RCC 7860 (cell line): ENCODE results near the gene OTUB2.

ENCODE experiments used
- DNase-seq: peaks from one replicate; pipeline ENCODE4 v3.0.0-alpha.2; 2015; ENCODE audit warnings: low spot score
- FAIRE-seq: peaks from 2 replicates; lab custom pipeline; 2012; peaks lifted over from hg19 to GRCh38; lab: Jason Lieb, UNC

Gene OTUB2

DNA sequence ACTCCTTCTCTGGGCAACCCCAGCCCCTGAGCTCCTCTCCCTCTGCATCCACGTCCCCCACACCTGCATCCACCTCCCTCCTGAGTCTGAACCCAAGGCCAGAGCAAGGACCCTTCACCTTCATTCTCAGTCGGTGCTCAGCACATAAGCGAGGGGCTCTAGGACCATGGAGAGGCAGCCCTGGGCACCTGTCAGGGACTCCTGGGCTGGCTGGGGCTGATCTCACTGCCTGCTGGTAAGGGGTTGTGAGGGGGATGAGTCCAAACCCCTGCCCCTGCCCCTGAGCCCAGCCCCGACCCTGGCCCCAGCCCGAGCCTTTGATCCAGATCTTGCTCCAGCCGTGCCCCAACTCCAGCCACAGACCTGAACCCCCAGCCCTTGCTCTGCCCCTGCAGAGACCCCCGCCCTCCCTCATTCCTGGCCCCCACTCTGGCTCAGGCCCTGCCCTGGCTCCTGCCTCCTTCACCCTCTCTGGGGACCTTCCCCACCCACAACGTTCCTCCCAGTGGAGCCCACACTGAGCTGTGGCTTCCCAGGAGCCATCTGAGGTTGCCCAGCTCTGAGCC lies 29.9 kb upstream of the OTUB2 start:
- DNase-seq (no peak), FAIRE-seq (no peak)

DNA sequence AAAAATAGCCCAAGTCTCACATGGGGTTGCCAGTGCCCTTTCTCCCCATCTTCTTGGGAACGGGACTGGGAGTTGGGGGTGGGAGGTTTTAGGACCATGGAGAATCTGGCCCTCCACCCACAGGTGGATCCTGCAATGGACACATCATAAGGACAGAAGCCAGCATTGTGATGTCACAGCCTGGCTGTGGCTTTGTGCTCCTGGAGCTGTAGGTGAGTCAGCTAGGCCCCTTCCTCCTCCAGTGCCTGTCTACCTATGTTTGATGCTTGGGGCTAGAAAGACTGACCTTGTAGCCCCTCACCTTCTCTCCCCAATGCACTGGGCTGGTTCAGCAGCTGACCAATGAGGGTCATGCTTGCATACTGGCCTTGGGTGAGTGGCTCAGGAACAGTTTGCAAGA lies 29.1 kb upstream of the OTUB2 start, which contains the start of gene CCDC197:
CCDC197 (plus strand) TSS at position 220 of the 400 bp plus-strand sequence. CDS start 831 bp downstream, outside the sequence.
- no peak for FAIRE-seq

DNA sequence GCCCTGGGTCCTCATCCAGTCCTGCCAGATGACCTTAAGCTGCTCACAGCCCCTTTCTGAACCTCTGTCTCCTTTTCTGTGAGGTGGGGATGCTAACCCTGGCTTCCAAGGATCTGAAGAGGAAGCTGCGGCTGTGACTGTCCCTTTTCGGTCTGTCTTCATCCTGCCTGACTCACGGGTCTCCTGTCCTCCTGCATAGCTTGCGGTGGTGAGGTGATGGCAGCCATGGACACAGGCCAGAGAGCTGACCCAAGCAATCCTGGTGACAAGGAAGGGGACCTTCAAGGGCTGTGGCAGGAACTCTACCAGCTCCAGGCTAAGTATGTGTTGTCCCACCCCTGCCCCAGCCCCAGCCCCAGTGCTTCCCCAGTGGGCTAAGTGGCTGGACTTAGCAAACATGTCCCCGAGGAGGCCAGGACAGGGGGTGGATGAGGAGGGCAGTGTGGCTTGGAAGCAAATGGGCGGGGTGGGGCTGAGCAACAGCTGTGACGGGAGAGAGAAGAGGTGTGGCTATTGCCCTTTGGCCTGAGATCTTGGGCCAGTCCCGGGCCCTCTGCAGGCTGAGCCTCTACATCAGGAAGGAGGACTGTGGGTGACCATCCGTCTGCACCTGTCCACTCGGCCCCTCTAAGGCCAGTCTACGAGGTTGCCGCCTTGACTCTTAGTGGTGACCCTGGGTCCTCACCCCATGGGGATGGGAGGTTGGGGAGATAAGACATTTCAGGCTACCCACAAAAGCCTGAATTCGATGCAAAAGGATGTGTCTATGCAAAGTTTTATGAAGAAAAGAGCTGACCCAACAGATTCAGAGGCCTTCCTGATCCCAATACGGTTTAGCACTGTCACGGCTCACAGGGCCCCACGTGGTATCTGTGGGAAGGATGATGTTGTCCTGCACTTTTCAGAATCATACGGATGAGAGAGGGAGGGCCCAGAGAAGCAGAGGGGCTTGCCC lies 27.9 kb upstream of the OTUB2 start:
- no peak for FAIRE-seq
- DNase-seq, result peak; percentile 6

More for the DNA sequence above, 29.1 kb upstream of the OTUB2 start, which contains the start of gene CCDC197:
- peak; percentile 8 for DNase-seq

DNA sequence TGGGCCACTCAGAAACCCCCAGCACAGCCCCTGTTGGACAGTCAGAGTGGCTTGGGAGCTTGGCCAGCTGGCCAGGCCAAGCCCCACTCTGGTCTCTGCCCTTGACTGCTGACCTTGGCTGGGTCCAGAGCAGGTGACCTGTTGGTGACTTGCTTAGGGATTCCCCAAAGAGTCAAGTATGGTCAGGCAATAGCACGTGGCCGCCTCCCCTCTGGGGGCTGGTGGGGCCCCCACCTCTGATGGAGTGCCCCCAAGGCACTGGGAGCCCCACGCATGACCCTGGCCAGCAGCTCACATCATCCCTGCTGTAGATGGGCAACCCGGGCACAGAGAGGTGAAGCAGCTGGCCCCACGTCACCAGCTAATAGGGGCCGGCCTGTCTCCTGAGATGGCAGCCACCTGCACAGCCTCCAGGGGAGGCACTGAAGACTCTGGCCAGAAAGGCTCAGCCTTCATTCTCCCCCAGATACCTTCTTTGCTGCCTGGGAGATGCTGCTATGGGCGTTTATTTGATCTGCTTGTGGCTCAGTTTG lies 27.2 kb upstream of the OTUB2 start:
- no peak for DNase-seq
- no peak for FAIRE-seq

DNA sequence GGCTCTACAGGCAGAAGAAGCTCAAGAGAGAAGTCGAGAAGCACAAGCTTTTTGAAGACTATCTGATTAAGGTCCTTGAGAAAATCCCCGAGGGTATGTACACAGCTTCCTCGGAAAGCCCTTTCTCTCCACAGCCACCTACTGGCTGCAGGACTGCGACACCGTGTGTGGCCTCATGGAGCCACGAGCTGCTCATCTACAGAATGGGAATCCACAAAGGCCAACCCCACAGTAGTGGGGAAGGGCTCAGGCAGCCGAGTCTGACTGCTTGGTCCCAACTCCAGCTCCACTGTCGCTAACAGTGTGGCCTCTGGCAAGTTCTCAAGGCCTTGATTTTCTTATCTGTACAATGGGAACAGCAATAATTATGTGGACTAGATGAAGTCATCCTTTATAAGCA lies 26.6 kb upstream of the OTUB2 start:
- FAIRE-seq (no peak), DNase-seq (no peak)

DNA sequence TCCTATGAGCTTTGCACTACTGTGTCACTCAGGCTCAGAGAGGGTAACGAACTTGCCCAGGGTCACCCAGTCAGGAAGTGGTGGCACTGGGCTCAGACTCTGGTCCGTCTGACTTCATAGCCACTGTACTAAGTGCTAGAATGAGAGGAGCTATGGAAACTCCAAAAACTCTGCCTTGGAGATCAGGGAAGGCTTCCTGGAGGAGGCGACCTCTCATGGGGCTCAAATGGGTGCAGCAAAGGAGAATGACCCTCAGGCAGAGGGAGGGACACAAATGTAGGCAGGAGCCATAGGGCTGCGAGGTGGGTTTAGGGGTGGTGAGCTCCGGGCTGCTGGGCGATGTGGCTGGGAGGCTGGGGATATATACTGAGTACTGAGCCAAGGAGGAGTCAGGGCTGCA lies 25.9 kb upstream of the OTUB2 start:
- DNase-seq (no peak), FAIRE-seq (no peak)

DNA sequence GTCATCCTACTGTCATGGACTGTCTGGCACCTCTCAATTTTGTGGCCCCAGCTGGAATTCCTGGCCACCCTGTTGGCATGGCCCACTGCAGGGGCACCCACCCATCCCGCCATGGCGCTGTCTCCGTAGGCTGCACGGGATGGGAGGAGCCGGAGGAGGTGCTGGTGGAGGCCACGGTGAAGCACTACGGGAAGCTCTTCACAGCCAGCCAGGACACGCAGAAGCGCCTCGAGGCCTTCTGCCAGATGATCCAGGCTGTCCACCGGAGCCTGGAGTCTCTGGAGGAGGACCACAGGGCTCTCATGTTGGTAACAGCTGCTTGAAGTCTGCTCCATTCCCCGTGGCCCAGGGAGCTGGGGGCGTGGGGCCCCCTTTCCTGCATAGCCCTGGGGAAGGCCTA lies 25.1 kb upstream of the OTUB2 start:
- DNase-seq, result no peak
- no peak for FAIRE-seq

DNA sequence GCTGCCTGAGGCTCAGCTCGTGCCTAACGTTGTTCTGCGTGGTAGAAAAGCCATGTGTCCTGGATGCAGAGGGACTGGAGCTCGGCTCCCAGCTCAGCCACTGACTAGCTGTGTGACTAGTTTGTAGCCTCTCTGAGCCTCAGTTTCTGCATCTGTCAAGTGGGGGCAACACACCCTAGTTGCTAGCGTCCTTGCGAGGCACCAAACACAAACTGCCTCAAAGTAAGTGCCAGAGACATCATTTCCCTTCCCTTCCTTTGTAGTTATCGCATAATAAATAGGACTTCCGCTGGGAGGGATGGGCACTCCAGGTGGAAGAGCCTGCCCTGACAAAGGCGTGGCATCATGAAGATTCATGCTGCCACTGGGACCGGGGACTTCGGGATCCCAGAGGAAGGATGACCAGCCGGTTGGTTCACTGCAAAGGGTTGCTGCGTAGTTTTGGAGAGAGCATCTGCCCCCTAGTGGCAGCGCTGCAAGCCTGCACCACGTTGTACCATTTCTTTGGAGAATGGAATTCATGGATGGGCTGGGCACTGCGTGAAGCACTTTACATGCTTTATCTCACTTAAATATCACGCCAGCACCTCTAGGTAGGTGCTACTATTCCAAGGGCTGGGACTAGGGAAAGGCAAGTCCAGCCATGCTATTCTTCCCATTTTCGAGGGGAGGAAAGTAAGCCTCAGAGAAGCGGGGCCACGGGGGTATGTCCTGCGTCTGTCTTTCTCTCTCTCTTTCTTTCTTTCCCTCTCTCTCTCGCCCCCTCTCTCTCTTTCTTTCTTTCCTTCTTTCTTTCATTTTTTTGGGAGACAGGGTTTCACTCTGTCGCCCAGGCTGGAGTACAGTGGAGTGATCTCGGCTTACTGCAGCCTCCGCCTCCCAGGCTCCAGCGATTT lies 24.4 kb upstream of the OTUB2 start:
- FAIRE-seq, result no peak
- DNase-seq, result peak; percentile 50

DNA sequence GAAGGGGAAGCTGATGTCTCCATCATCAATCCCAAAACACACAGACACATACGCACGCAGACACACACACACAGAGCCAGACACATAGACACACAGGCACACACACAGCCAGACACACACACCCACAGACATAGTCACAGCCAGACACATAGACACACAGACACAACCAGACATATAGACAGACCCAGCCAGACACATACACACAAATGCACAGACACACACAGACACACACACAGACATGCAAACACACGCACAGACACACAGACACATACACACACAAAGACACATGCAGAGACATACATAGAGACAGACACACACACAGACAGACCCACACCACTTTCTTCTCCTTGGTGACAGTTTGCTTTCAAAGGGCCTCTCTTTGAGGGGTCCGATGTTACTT lies 22.7 kb upstream of the OTUB2 start:
- FAIRE-seq, result no peak
- DNase-seq, result no peak

DNA sequence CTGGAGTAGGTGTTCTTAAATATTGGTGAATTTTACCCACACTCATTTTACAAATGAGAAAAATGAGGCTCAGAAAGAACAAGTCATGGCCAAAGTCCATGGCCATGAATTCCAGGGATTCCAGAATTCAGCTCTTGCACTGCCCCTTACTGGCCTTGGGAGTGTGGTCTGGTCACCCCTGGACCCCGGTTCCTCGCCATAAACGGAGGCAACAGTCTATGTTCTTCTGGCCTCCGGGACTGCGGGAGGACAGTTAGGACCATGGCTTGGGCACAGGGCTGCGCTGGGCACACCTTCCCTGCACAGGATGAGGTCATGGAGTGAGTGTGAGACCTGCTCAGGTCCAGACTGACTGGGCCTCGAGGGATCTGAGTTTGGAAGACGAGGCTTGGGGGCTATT lies 22.1 kb upstream of the OTUB2 start:
- FAIRE-seq, result no peak
- DNase-seq, result no peak

DNA sequence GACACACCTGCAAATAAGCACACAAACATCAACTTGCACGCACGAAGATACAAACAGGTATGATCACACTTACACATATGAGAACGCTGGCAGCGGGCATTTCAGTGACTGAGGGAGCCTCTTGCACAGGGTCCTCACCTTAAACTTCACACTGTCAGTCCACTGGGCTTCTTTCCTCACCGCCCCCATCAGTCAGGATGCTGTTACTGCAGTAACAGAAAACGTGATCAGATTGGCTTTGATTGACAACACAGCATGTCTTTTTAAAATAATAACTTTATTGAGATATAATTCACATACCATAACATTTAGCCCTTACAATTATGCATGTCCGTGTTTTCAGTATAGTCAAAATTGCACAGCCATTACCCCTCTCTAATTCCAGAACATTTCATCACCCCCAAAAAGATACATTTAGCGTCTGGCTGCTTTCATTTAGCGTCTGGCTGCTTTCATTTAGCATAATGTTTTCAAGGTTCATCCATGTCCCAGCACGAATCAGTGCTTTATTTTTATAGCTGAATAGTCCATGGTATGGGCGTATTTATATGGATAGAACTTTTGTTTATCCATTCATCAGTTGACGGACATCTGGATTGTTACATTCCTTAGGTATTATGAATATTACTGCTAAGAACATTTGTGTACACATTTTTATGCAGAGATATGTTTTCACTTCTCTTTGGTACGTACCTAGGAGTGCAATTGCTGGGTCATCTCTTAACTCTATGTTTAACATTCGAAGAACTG lies 20.6 kb upstream of the OTUB2 start:
- FAIRE-seq (no peak), DNase-seq (no peak)

DNA sequence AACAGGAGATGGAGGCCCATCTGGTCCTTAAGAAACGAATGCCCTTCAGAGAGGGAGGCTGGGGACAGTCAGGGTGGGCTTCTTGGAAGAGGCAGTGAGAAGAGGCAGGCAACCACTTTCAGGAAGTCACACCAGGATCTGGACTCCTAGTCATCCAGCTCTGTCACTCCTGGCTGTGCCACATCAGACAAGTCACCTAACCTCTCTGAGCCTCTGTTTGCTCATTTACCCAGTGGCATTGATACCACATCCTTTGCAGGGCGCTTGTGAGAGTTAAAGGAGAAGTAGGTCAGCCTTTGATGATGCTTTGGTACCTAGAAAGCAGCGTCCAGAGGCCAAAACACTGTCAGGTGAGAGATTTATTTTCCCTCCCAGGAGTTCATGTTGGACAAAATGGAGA lies 17.9 kb upstream of the OTUB2 start:
- no peak for FAIRE-seq
- DNase-seq, result no peak

DNA sequence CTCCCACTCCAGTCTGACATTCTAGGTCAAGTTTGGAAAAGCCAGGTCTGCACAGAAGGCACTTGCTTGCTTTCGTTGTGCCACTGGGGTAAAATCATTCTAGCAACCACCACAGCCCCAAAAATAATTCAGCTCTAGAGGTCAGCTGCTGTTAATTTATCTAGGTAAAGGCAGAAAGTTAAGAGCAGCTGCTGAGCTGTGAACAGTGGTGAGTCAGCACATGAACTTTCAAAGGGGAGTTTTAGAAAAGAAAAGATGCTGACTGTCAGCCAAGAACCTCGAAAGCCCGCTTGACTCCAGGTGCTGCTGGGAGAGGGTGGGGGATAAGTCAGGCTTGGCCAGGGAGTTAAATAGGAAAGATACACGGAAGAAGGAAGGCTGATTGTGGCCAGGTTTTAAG lies 16.4 kb upstream of the OTUB2 start:
- FAIRE-seq (peak; percentile 23), DNase-seq (peak; percentile 25)

DNA sequence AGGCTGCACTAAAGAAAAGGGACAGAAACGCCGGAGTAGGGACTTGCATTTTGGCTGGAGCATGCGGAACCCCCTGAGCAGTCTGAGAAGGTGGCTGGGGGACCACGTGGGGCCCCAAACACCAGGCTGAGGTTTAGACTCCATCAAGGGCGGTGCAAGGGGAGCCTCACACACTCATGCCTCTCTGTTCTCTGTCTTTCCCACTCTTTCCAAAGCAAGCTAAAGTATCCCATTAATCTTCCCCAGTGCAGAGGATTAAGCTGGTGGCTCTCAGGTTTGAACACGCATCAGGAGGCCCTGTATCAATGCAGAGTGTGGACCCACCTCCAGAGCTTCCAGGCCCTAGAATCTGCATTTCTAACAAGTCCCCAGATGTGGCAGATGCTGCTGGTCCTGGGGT lies 15.5 kb upstream of the OTUB2 start:
- FAIRE-seq (no peak), DNase-seq (no peak)

DNA sequence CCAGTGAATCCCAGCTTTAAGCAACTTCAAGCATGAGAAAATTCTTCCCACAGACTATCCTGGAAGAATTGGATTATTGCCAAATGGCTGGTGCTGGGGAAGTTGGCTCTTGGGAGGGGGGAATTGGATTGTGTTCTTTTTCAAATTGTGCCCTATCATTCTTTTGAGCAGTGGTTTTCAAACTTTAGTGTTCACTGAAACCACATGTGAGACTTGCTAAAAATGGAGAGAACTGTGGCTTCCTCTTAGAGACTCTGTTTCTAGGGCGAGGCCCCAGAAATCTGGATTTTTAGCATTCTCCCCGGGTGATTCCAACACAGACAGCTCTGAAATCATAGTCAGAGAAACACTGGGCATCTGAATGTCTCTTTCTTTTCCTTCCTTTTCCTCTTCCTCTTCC lies 14.3 kb upstream of the OTUB2 start:
- FAIRE-seq (no peak), DNase-seq (no peak)

DNA sequence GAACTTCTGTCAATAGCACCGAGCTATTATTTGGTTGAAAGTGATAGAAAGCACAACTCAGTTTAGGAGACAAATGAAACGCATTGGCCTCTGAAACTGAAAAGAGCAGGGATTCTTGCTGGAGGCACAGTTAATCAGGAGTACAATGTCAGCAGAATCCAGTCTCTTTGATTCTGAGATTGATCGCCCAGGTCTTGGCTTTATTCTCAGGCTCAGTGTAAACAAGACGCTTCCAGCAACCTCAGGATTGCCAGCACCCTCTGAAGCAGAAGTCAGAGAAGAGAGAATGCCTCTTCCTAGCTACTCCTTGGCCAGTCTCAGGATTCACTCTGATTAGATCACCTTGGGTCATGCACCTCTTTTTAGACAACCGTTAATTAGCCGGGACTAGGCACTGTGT lies 11.8 kb upstream of the OTUB2 start:
- DNase-seq (no peak), FAIRE-seq (no peak)

DNA sequence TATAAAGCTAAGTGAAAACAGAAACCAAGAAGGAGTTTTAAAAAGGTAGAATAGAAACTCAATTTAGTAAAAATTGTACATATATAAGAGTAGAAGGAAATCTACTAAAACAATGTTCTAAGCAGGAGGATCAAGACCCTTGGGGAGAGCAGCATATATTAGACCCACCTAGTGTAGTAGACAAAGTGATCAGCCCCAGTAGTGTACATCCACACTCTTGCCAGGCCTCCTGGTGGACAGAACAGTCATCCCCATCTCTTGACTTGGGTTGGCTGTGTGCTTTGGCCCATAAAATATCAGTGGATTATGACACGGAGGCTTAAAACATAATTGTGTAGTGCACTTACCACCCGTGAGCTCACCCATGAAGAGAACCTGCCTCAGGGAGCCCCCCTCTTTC lies 10.9 kb upstream of the OTUB2 start:
- no peak for DNase-seq
- no peak for FAIRE-seq

DNA sequence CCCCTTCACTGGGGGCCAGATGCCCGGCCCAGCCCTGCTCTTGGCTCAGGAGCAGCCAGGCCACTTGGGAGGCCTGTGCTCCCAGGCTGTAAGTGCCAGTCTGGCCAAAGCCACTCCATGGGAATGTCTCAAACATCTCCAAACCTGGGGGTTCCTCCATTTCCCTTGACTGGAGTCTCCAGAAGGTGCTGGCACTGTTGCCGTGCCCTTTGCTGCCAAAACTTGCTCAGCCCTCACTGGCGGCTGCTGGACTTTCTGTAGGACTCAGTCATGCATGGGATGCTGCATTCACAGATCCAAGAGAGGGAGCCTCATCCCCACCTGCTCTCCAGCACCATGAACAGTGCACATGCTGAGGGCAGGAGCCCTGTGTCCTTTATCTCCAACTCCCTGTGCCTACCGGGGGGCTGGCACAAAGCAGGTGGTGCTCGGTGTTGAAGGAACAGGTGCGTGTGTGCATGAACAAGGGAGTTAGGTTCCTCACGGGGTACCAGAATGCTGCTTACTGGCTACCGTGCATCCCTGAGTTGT lies 9.6 kb upstream of the OTUB2 start:
- FAIRE-seq (no peak), DNase-seq (no peak)

DNA sequence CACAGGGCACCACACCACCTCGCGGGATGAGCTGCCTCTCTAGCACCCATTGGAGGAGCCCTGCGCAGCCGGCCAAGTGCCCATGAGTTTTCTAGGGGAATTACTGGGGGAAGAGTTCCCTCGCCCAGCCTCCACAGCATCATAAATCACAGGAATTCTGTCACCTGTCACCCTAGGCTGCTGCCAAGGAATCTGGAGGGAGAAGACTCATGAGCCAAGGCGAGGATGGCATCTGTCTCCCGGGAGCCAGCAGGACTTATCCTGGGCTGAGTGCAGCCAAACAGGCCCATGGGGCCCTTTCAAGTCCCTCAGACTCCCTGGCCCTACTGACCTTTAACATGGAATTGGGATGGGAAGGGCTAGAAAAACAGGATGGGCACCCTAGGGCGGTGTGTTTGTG lies 7.8 kb upstream of the OTUB2 start:
- FAIRE-seq, result no peak
- DNase-seq, result no peak

DNA sequence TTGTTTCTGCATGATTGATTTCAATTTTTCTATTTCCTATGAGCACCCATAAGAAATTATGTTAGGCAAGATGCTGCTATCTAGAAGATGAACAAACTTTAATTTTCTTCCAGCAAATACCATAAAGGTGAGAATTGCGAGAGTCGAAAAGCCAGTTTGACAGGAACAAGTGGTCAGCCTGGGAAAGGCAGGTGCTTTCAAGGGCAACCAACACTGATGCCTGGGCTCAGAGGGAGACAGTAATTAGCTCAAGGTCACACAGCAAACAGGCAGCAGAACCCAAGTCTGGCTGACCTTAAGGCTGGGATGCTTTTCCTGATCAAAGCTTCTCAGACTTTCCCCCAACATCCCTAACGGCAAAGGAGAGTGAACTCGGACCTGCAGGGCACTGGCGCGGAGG lies 6.8 kb upstream of the OTUB2 start:
- FAIRE-seq, result no peak
- no peak for DNase-seq
